H1 (cell line): Measurements from ENCODE around the gene WFDC12. TPM values are rescaled to one million over a fixed set of nuclear protein-coding genes. Genes with fewer than 3 reads are reported as not detected.

Source experiments
- polyA plus RNA-seq, 7 experiments: library from polyadenylated mRNA; depleted of rRNA in 3 of 7; stranded (reverse) in 5 of 7; unstranded in 2 of 7; fragments of >200 nt in 5 of 7; fragments of 200-250 nt in 2 of 7; gene quantifications; 1 replicate in 5 of 7; 2 replicates in 1 of 7; 4 replicates in 1 of 7; pipeline versions ENCODE4 v1.2.1 to v1.2.3, GENCODE V29; 2011 to 2013; ENCODE audit warnings: missing spikeins in 2 of 7, mixed read lengths in 2 of 7
- total RNA-seq: library from RNA; stranded (reverse); fragmentation: NEBNext Ultra II Directional; extraction: Animal tissue kit (Norgen Biotek cat#: 25700); gene quantifications from 2 replicates; pipeline ENCODE4 v1.2.1, GENCODE V29; 2021
- TF ChIP-seq, protein P1 (sequence below): fragments of 300-600 bp; sonication (generic); IDR thresholded peaks from 2 replicates; pipeline ENCODE4 v1.7.1; 2012; ENCODE audit warnings: low read length, moderate library complexity, mild to moderate bottlenecking, inconsistent platforms; ENCODE audit not compliant: insufficient replicate concordance
- TF ChIP-seq, protein P2 (sequence below), 3 experiments: IDR thresholded peaks; 1 replicate in 2 of 3; 2 replicates in 1 of 3; pipeline versions ENCODE4 v1.5.1 to v1.6.1; 2011; ENCODE audit warnings: low read length in 3 of 3, mild to moderate bottlenecking in 3 of 3, inconsistent platforms in 2 of 3, low read depth in 1 of 3, moderate library complexity in 1 of 3; ENCODE audit not compliant: insufficient read depth in 1 of 3; ENCODE audit errors: control extremely low read depth in 1 of 3

The WFDC12 gene
- total and polyA plus RNA-seq, 2 of the 8 experiments (the other 6 are each of a cell fraction or from before 2014, with no cell fraction given), result not detected

DNA sequence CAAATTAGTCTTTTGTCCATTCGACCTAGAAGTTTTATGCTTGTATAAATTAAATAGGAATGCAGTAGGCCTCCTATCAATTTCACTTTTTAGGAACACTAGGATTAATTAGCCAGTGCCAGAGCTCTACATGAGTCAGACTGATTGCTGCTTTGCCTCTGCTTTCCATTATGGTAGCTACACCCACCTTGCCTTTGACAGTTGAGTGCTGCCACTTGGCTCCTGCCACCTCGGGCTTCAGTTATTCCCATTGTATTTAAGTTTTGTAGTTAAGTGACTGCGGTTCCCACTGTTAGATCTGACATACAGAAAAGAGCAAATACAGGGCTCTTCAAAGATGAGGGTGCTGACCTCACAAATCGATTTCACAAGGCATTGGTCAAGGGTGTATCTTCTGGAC is 16.6 kb upstream of the WFDC12 start (continued):
- TF ChIP-seq, protein P1, sequence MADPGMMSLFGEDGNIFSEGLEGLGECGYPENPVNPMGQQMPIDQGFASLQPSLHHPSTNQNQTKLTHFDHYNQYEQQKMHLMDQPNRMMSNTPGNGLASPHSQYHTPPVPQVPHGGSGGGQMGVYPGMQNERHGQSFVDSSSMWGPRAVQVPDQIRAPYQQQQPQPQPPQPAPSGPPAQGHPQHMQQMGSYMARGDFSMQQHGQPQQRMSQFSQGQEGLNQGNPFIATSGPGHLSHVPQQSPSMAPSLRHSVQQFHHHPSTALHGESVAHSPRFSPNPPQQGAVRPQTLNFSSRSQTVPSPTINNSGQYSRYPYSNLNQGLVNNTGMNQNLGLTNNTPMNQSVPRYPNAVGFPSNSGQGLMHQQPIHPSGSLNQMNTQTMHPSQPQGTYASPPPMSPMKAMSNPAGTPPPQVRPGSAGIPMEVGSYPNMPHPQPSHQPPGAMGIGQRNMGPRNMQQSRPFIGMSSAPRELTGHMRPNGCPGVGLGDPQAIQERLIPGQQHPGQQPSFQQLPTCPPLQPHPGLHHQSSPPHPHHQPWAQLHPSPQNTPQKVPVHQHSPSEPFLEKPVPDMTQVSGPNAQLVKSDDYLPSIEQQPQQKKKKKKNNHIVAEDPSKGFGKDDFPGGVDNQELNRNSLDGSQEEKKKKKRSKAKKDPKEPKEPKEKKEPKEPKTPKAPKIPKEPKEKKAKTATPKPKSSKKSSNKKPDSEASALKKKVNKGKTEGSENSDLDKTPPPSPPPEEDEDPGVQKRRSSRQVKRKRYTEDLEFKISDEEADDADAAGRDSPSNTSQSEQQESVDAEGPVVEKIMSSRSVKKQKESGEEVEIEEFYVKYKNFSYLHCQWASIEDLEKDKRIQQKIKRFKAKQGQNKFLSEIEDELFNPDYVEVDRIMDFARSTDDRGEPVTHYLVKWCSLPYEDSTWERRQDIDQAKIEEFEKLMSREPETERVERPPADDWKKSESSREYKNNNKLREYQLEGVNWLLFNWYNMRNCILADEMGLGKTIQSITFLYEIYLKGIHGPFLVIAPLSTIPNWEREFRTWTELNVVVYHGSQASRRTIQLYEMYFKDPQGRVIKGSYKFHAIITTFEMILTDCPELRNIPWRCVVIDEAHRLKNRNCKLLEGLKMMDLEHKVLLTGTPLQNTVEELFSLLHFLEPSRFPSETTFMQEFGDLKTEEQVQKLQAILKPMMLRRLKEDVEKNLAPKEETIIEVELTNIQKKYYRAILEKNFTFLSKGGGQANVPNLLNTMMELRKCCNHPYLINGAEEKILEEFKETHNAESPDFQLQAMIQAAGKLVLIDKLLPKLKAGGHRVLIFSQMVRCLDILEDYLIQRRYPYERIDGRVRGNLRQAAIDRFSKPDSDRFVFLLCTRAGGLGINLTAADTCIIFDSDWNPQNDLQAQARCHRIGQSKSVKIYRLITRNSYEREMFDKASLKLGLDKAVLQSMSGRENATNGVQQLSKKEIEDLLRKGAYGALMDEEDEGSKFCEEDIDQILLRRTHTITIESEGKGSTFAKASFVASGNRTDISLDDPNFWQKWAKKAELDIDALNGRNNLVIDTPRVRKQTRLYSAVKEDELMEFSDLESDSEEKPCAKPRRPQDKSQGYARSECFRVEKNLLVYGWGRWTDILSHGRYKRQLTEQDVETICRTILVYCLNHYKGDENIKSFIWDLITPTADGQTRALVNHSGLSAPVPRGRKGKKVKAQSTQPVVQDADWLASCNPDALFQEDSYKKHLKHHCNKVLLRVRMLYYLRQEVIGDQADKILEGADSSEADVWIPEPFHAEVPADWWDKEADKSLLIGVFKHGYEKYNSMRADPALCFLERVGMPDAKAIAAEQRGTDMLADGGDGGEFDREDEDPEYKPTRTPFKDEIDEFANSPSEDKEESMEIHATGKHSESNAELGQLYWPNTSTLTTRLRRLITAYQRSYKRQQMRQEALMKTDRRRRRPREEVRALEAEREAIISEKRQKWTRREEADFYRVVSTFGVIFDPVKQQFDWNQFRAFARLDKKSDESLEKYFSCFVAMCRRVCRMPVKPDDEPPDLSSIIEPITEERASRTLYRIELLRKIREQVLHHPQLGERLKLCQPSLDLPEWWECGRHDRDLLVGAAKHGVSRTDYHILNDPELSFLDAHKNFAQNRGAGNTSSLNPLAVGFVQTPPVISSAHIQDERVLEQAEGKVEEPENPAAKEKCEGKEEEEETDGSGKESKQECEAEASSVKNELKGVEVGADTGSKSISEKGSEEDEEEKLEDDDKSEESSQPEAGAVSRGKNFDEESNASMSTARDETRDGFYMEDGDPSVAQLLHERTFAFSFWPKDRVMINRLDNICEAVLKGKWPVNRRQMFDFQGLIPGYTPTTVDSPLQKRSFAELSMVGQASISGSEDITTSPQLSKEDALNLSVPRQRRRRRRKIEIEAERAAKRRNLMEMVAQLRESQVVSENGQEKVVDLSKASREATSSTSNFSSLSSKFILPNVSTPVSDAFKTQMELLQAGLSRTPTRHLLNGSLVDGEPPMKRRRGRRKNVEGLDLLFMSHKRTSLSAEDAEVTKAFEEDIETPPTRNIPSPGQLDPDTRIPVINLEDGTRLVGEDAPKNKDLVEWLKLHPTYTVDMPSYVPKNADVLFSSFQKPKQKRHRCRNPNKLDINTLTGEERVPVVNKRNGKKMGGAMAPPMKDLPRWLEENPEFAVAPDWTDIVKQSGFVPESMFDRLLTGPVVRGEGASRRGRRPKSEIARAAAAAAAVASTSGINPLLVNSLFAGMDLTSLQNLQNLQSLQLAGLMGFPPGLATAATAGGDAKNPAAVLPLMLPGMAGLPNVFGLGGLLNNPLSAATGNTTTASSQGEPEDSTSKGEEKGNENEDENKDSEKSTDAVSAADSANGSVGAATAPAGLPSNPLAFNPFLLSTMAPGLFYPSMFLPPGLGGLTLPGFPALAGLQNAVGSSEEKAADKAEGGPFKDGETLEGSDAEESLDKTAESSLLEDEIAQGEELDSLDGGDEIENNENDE, result no peak
- TF ChIP-seq, protein P2, sequence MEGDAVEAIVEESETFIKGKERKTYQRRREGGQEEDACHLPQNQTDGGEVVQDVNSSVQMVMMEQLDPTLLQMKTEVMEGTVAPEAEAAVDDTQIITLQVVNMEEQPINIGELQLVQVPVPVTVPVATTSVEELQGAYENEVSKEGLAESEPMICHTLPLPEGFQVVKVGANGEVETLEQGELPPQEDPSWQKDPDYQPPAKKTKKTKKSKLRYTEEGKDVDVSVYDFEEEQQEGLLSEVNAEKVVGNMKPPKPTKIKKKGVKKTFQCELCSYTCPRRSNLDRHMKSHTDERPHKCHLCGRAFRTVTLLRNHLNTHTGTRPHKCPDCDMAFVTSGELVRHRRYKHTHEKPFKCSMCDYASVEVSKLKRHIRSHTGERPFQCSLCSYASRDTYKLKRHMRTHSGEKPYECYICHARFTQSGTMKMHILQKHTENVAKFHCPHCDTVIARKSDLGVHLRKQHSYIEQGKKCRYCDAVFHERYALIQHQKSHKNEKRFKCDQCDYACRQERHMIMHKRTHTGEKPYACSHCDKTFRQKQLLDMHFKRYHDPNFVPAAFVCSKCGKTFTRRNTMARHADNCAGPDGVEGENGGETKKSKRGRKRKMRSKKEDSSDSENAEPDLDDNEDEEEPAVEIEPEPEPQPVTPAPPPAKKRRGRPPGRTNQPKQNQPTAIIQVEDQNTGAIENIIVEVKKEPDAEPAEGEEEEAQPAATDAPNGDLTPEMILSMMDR (IDR thresholded peaks at IDR 0.05; ENCODE audit: control extremely low read depth in 1 of 3, insufficient read depth in 1 of 3, low read depth in 1 of 3, low read length in 3 of 3), result no peak
